OCI-LY7 (cell line): ENCODE measurements around the gene SMYD3.

ENCODE experiments used
- EZH2phosphoT487 ChIP-seq: fragments of 200-600 bp; sonication (generic); IDR thresholded peaks from 2 replicates; pipeline ENCODE4 v1.6.1; 2018; ENCODE audit warnings: low read depth, borderline replicate concordance, mild to moderate bottlenecking, mixed run types, antibody characterized with exemption, low read length, moderate library complexity, mixed read lengths
- TF ChIP-seq, protein P1 (sequence below): fragments of 200-600 bp; sonication (generic); conservative IDR thresholded peaks from 2 replicates; pipeline ENCODE4 v1.5.1; 2014; ENCODE audit warnings: mild to moderate bottlenecking, antibody characterized with exemption, low read length, moderate library complexity, mixed read lengths

DNA sequence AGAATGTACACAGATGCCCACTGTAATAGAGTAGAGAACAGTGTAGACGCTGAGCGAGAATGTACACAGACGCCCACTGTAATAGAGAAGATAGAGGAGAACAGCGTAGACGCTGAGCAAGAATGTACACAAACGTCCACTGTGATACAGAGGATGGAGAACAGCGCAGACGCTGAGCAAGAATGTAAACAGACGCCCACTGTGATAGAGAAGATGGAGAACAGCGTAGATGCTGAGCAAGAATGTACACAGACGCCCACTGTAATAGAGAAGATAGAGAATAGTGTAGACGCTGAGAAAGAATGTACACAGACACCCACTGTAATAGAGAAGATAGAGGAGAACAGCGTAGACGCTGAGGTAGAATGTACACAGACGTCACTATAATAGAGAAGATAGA, 306.9 kb downstream of the SMYD3 start:
- TF ChIP-seq, protein P1, sequence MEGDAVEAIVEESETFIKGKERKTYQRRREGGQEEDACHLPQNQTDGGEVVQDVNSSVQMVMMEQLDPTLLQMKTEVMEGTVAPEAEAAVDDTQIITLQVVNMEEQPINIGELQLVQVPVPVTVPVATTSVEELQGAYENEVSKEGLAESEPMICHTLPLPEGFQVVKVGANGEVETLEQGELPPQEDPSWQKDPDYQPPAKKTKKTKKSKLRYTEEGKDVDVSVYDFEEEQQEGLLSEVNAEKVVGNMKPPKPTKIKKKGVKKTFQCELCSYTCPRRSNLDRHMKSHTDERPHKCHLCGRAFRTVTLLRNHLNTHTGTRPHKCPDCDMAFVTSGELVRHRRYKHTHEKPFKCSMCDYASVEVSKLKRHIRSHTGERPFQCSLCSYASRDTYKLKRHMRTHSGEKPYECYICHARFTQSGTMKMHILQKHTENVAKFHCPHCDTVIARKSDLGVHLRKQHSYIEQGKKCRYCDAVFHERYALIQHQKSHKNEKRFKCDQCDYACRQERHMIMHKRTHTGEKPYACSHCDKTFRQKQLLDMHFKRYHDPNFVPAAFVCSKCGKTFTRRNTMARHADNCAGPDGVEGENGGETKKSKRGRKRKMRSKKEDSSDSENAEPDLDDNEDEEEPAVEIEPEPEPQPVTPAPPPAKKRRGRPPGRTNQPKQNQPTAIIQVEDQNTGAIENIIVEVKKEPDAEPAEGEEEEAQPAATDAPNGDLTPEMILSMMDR = no peak
- no peak for TF ChIP-seq EZH2phosphoT487
